ENCODE data around the gene MPDZ. TPM values are rescaled to one million over a fixed set of nuclear protein-coding genes. Genes with fewer than 3 reads are reported as not detected.

Gene MPDZ
- total RNA-seq, 2 experiments from 2014 or later = not detected

- Mint-ChIP-seq H3K27me3 (ENCODE audit: low read depth) (peaks cover 24% of the 10 kb centered on the region), H3K9me3 (peaks cover 3% of the 10 kb centered on the region), H3K36me3 (ENCODE audit: low read depth) (no peaks in the 10 kb centered on the region), H3K27ac (no peak overlapping the region), H3K4me3 (no peak overlapping the region), H3K4me1 (ENCODE audit: low read depth) (no peaks in the 10 kb centered on the region)
- DNase-seq = no peak
- CTCF ChIA-PET = no interaction called here
- intact Hi-C loops (cut with micrococcal nuclease) = no loop called here
Observed at GRCh38 chr9:13278368-13279246, 885 bp downstream of the MPDZ start.

GRCh38 chr9:13278023-13278367, 1.5 kb downstream of the MPDZ start:
- H3K4me1 Mint-ChIP-seq (ENCODE audit: low read depth) = no peaks in the 10 kb centered on the region
- DNase-seq = no peak
- H3K4me3 Mint-ChIP-seq = no peak overlapping the region
- CTCF ChIA-PET = no interaction called here
- H3K27ac Mint-ChIP-seq = no peak overlapping the region
- H3K27me3 Mint-ChIP-seq (ENCODE audit: low read depth) = peaks cover 24% of the 10 kb centered on the region
- intact Hi-C loops (cut with micrococcal nuclease) = no loop called here
- H3K36me3 Mint-ChIP-seq (ENCODE audit: low read depth) = no peaks in the 10 kb centered on the region
- H3K9me3 Mint-ChIP-seq = peaks cover 3% of the 10 kb centered on the region

GRCh38 chr9:13274886-13275641, 4.4 kb downstream of the MPDZ start:
- H3K4me3 Mint-ChIP-seq = no peak overlapping the region
- DNase-seq = no peak
- H3K27ac Mint-ChIP-seq = no peak overlapping the region
- CTCF ChIA-PET = no interaction called here
- H3K9me3 Mint-ChIP-seq = peaks cover 3% of the 10 kb centered on the region
- no peaks in the 10 kb centered on the region for H3K4me1 Mint-ChIP-seq (ENCODE audit: low read depth)
- intact Hi-C loops (cut with micrococcal nuclease) = no loop called here
- H3K27me3 Mint-ChIP-seq (ENCODE audit: low read depth) = peaks cover 14% of the 10 kb centered on the region
- H3K36me3 Mint-ChIP-seq (ENCODE audit: low read depth) = no peaks in the 10 kb centered on the region

DNA sequence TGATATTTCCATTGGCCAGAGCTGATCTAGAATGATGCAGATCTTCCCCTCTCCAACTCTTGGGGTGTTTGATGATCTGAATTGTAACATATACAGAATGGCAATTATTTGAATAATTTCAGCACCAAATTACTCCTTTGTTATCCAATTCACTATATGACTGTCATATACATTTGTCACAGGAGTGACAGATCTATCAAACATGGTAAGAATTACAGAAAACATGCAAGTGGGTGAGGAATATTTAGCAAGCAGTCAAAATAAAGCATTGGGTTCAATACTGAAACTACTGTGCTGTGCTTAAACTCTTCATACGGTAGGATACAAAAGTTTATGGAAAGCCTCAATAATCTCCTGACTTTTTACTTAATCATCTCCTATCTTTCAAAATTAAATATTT, 8.8 kb downstream of the MPDZ start:
- H3K27ac Mint-ChIP-seq = no peak overlapping the region
- no peaks in the 10 kb centered on the region for H3K36me3 Mint-ChIP-seq (ENCODE audit: low read depth)
- no peak for DNase-seq
- CTCF ChIA-PET = no interaction called here
- H3K4me1 Mint-ChIP-seq (ENCODE audit: low read depth) = no peaks in the 10 kb centered on the region
- H3K27me3 Mint-ChIP-seq (ENCODE audit: low read depth) = no peaks in the 10 kb centered on the region
- no peaks in the 10 kb centered on the region for H3K9me3 Mint-ChIP-seq
- intact Hi-C loops (cut with micrococcal nuclease) = no loop called here
- no peak overlapping the region for H3K4me3 Mint-ChIP-seq

DNA sequence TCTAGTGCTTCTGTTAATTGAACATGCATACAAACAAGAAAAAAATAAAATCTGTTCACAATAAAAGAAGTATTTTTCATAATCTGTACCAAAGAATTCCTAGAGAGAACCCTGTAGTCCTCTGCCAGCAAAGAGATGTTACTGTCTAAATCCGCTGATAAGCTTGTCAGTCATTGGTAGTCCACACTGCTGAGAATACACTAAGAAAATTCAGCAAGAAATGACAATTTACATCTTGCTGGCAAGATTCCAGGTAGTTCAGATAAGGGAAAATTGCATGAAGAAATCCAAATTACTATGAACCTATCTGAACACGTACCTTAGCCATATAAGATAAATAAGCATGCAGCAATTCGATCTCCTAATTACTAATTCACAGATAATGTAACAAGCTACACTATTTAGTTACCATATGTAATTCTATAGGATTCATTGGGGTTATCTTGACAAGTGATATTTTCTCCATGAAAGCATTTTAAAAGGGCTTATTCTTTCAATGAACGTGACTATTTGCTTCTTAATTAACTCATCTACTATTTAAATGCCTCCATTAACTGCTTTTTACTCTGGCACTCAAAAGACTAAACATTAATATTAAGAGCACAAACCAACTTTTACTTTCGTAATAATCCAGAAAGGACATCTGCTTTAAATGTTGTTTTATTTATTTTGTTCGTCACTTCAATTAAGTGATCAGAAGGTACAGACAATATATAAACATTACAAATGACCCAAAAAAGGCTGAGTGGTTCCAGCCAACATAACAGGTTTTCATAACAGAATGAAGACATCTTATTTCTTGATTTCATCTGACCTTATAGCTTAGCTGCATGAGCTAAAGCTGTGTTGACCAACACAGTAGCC, 9.7 kb downstream of the MPDZ start:
- no peak for DNase-seq
- no peaks in the 10 kb centered on the region for H3K4me1 Mint-ChIP-seq (ENCODE audit: low read depth)
- no peak overlapping the region for H3K27ac Mint-ChIP-seq
- CTCF ChIA-PET = no interaction called here
- no peaks in the 10 kb centered on the region for H3K36me3 Mint-ChIP-seq (ENCODE audit: low read depth)
- no peak overlapping the region for H3K4me3 Mint-ChIP-seq
- intact Hi-C loops (cut with micrococcal nuclease) = no loop called here
- no peaks in the 10 kb centered on the region for H3K9me3 Mint-ChIP-seq
- H3K27me3 Mint-ChIP-seq (ENCODE audit: low read depth) = no peaks in the 10 kb centered on the region

GRCh38 chr9:13268469-13268868, 11.0 kb downstream of the MPDZ start:
- Mint-ChIP-seq H3K9me3 (no peaks in the 10 kb centered on the region), H3K27me3 (ENCODE audit: low read depth) (no peaks in the 10 kb centered on the region), H3K36me3 (ENCODE audit: low read depth) (no peaks in the 10 kb centered on the region), H3K4me1 (ENCODE audit: low read depth) (no peaks in the 10 kb centered on the region), H3K4me3 (no peak overlapping the region), H3K27ac (no peak overlapping the region)
- no peak for DNase-seq
- intact Hi-C loops (cut with micrococcal nuclease) = no loop called here
- CTCF ChIA-PET = no interaction called here

DNA sequence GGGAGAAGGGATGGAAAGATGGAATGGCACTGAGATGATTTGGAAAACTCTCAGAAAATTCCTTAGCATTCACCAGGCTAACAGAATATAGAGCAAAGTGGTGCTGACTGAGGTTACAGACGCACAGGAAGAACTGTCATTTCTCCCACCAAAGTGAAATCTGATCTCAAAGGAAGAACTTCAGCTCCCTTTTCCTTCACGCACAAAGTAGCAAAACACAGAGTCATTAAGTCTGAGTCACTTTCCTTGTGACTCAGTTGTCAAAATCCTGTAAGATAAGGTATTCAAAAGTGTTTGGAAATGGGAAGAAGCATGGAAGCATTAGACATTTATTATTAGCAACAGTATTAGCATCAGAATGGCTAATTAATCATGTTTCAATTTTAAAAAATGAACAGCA, 11.7 kb downstream of the MPDZ start:
- no peaks in the 10 kb centered on the region for H3K9me3 Mint-ChIP-seq
- H3K27ac Mint-ChIP-seq = no peak overlapping the region
- H3K4me1 Mint-ChIP-seq (ENCODE audit: low read depth) = no peaks in the 10 kb centered on the region
- no peak for DNase-seq
- no peaks in the 10 kb centered on the region for H3K27me3 Mint-ChIP-seq (ENCODE audit: low read depth)
- CTCF ChIA-PET = no interaction called here
- no peak overlapping the region for H3K4me3 Mint-ChIP-seq
- no peaks in the 10 kb centered on the region for H3K36me3 Mint-ChIP-seq (ENCODE audit: low read depth)
- intact Hi-C loops (cut with micrococcal nuclease) = no loop called here

DNA sequence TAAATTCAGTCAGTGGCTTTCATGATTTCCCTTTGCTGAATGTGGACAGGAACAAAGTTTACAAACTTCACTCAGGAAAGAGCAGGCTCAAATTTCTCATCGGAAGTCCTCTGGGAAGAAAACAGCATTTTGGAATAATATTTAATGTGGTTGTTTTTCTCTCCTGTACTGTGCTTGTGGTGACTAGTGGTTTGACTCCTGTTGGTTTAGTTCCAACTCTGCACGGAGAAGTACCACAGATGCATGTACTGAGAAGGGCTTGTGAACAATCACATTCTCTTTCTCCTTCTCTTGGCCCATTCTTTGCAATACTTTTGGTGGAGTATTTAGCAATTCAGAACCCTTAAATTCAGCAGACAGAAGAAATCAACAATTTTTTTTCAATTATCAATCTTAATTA, 13.3 kb downstream of the MPDZ start:
- Mint-ChIP-seq H3K4me3 (no peak overlapping the region), H3K27ac (no peak overlapping the region), H3K4me1 (ENCODE audit: low read depth) (no peaks in the 10 kb centered on the region), H3K9me3 (no peaks in the 10 kb centered on the region), H3K36me3 (ENCODE audit: low read depth) (no peaks in the 10 kb centered on the region), H3K27me3 (ENCODE audit: low read depth) (no peaks in the 10 kb centered on the region)
- no peak for DNase-seq
- intact Hi-C loops (cut with micrococcal nuclease) = no loop called here
- CTCF ChIA-PET = no interaction called here

DNA sequence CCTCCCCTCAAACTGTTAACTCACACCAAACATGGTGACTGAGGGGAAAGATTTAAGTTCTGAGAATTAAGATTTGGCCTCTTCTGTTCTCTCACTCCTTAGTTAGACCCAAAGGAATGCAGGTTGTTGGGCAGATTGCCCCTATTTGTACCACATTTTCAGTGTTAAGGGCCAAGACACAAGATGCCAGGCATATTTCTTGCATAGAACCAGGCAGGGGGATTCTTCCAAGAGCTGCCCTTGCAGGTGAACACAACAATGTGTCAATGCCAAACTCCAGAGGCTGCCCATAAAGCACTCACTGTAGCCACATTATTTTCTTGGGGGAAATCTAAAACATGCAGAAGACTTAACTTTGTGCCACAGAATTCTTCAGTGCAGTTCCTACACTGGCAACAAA, 14.7 kb downstream of the MPDZ start:
- intact Hi-C loops (cut with micrococcal nuclease) = no loop called here
- Mint-ChIP-seq H3K9me3 (no peaks in the 10 kb centered on the region), H3K4me1 (ENCODE audit: low read depth) (no peaks in the 10 kb centered on the region), H3K27me3 (ENCODE audit: low read depth) (no peaks in the 10 kb centered on the region), H3K36me3 (ENCODE audit: low read depth) (no peaks in the 10 kb centered on the region), H3K4me3 (no peak overlapping the region), H3K27ac (no peak overlapping the region)
- no peak for DNase-seq
- CTCF ChIA-PET = no interaction called here

DNA sequence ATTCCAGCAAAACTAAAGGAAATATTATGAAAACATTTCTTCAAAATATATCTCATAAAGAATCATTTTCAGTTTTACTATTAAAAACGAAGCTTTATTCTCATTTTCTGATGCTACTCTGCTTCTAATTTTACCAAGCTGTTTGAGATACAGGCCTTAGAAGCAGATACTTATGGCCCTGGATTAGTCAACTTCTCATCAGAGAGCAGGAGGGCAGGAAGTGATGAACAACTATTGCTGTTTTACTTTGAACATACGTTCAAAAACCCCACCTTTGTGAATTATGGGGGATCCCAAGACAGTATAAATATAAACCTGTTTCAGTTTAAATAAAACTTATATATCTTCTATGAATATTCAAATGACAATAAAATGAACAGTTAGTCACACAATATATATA, 16.0 kb downstream of the MPDZ start:
- Mint-ChIP-seq H3K4me3 (no peak overlapping the region), H3K9me3 (no peaks in the 10 kb centered on the region), H3K27ac (no peak overlapping the region), H3K27me3 (ENCODE audit: low read depth) (no peaks in the 10 kb centered on the region), H3K36me3 (ENCODE audit: low read depth) (no peaks in the 10 kb centered on the region), H3K4me1 (ENCODE audit: low read depth) (no peaks in the 10 kb centered on the region)
- CTCF ChIA-PET = no interaction called here
- intact Hi-C loops (cut with micrococcal nuclease) = no loop called here
- no peak for DNase-seq

- Mint-ChIP-seq H3K9me3 (peaks cover 5% of the 10 kb centered on the region), H3K4me3 (no peak overlapping the region), H3K27me3 (ENCODE audit: low read depth) (no peaks in the 10 kb centered on the region), H3K27ac (no peak overlapping the region), H3K4me1 (ENCODE audit: low read depth) (no peaks in the 10 kb centered on the region), H3K36me3 (ENCODE audit: low read depth) (no peaks in the 10 kb centered on the region)
- DNase-seq = no peak
- CTCF ChIA-PET = no interaction called here
- intact Hi-C loops (cut with micrococcal nuclease) = no loop called here
Observed at GRCh38 chr9:13252852-13253251, 26.6 kb downstream of the MPDZ start.

- Mint-ChIP-seq H3K27me3 (ENCODE audit: low read depth) (no peaks in the 10 kb centered on the region), H3K9me3 (peaks cover 1% of the 10 kb centered on the region), H3K4me3 (no peak overlapping the region)
Observed at GRCh38 chr9:13244181-13244580, 35.3 kb downstream of the MPDZ start.

More at GRCh38 chr9:13244181-13244580, 35.3 kb downstream of the MPDZ start:
- no peaks in the 10 kb centered on the region for H3K4me1 Mint-ChIP-seq (ENCODE audit: low read depth)
- no peak overlapping the region for H3K27ac Mint-ChIP-seq
- no peaks in the 10 kb centered on the region for H3K36me3 Mint-ChIP-seq (ENCODE audit: low read depth)
- CTCF ChIA-PET = no interaction called here
- intact Hi-C loops (cut with micrococcal nuclease) = no loop called here
- no peak for DNase-seq

Data from activated naive CD4-positive, alpha-beta T cell treated with anti-CD3 and anti-CD28 coated beads for 36 hours (primary cell).